ENCODE results near the gene ABHD17A.

The ABHD17A gene

DNA sequence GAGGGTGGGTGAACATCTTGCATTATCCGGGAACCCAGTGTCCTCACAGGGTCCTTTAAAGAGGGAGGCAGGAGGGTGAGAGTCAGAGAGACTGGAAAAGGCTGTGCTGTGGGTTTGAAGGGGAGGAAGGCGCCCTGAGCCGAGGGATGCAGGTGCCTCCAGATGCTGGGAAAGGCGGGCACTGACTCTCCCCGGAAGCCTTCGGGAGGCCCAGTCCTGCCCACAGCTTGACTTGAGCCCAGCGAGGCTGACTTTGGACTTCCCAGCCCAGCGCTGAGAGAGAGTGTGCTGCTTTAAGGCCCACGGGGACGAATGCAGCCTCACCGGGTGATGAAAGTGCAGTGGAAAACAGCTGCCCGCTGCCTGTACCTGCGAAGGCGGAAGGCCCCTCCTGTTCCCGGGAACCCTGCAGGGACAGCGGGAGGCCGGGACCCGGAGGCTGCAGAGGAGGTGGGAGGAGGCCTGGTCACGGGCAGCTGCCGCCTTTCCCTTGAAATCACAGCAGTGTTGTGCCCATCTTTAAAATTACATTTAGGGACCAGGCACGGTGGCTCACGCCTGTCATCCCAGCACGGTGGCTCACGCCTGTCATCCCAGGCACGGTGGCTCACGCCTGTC lies 53.1 kb downstream of the ABHD17A start:
- no peak for DNase-seq

DNA sequence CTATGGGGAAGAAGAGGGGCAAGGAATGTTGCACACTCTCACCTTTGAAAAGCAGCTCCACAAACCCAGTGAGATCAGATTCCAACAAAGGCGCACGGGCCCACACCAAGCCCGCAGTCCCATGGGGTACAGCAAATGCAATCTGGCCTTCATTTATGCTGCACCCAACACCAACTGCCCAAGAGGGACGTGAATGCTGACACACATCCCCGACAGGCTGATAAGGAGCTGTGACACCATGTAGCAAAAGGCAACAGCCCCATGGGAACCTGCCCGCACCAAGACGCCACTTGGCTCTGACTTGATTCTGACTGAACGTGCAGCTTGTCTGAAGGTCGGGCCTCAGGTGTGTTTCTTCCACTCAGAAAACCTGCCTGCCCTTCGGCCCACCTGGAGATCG lies 54.3 kb downstream of the ABHD17A start:
- DNase-seq = no peak

DNA sequence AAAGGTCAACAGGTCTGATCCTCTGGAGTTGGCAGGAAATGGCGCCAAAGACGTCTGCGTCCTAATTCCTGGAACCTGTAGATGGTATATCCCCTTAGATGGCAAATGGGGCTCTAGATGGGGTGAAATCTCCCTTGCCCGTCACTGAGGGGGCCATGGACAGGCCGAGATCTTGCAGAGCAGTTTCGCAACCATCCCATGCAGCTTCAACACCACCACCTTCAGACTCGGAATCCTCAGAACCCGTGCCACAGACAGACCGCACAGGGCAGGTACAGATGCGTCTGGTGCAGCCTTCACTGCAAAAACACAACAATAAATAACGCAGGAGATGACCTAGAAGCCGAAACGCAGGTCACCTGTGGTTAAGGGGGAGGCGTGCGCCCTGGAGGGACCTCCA lies 54.7 kb downstream of the ABHD17A start:
- no peak for DNase-seq

DNA sequence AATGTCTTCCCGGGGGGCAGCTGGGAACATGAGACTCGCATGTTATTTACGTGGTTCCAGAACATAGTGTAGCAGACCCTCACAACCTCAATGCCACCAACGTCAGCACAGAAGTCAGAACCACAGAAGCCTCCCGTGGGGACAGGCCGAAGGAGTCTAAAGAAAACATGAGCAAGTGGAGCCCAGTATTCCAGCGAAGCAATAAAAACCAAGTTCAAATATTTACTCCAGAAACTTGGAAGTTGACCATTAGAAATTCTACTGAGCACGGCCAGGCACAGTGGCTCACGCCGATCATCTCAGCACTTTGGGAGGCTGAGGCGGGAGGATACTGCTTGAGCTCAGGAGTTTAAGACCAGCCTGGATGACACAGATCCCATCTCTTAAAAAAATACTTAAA lies 55.3 kb downstream of the ABHD17A start:
- no peak for DNase-seq

DNA sequence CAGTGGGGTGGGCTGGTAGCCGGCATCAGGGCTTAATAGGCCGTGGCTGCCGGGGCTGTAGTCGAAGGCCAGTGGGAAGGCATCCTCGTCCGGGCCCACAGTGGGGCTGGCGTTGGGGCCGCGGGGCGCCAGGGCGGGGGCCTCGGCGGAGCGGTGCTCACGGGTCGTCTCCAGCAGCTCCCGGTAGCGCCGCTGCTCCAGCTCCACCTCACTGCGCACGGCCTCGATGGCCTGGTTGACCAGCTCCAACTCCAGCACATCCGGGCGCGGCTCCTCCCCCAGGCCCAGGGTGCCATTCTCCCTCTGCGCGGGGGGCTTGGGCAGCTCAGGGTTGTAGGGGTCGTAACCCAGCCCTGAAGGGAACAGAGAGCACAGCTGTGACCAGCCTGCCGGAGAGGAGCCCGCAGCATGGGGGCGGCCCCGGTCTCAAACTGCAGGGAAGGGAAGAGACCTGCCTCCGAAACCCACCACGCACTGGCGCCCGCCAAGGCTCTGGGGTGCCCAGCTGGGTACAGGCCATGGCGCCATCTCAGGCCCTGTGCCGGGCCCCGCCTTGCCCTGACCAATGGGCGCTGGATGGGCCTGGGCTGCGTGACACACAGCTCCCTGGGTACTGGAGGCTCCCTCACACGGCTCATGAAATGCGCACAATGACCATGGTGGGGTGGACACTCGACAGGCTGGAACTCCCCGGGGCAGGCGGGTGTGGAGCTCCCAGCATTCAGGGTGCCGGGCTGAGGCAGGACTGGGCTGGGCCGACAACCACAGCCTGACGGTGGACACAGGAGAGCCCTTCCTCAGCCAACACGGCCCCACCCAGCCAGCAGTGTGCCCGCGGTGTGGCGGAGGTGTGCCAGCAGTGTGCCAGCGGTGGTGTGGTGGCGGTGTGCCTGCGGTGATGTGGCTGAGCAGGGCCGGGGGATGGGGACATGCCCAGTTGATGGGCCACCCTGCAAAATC lies 56.7 kb downstream of the ABHD17A start:
- DNase-seq = no peak

DNA sequence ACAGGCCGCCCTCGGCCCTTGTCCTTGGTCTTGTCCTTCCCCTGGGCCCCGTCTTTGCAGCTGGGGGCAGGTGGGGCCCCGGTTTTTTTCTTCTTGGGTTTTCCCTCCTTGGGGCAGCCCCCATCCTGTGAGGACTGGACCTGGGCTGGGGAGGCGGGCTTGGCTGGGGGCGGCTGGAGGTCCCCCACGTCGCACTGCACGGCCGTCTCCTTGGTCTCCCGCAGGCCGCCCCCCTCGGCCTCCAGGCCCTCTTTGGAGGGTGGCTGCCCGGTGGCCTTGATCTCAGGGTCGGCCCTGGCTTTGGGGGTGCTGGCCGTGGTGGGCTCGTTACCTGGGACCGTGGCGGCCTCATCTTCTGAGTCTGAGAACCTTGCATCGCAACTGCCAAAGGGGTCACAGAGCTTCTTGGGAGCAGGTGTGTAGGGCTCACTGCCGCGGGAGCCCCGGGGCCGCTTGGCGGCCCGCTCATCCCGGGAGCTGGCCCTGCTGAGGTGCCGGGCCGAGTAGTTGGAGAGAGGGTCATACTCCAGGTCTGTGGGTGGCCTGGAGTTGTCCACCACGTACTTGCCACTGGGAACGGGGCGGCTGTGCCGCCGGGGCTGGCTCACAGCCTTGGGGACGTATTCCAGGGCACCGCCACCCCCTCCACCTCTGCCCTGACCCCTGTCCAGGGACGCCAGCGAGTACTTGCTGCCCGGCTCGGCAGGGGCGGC lies 57.6 kb downstream of the ABHD17A start:
- no peak for DNase-seq
